Measurements from ENCODE around the gene WDR36.
A peak's percentile ranks its signal among the peaks of the same experiment; 100 is the strongest.

Gene WDR36

GRCh38 chr5:111092062-111092853 is at the start of gene WDR36:
Gene WDR36, plus strand, starts transcription at chr5:111092348. Its CDS starts 109 bp downstream, at chr5:111092457.
- FAIRE-seq = peak; percentile 72

GRCh38 chr5:111043712-111044506 is 48.2 kb upstream of the WDR36 start:
- FAIRE-seq = no peak

DNA sequence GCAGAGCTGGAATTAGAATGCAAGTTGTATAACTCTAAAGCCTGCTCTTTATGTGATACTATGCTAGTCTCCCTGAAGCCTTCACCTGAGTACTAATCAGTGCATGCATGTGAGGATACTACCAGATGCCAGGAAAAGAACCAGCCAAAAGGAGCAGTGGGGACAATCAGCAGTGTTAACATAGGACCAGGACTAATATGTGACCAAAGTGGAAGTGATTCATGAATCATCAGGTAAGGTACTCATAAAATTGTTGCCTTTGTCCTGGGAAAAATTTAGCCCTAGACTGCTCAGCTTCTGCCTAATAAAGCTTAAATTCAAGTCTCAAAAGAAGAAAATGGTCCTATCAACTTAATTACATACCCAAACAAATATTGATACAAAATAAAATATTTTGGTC is 34.1 kb upstream of the WDR36 start:
- no peak for FAIRE-seq

DNA sequence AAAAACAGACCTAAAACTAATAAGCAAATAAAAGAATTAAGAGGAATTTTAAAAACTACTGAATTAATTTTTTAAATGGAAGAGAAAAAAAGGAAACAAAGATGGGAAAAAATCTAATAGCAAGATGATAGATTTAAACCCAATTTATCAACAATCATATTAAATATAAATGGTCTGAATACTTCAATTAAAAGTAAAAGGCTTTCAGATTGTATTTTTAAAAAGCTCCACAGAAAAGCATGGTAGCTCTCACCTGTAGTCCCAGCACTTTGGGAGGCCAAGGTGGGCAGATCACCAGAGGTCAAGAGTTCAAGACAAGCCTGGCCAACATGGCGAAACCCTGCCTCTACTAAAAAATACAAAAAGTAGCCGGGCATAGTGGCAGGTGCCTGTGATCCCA is 32.0 kb upstream of the WDR36 start:
- no peak for FAIRE-seq

DNA sequence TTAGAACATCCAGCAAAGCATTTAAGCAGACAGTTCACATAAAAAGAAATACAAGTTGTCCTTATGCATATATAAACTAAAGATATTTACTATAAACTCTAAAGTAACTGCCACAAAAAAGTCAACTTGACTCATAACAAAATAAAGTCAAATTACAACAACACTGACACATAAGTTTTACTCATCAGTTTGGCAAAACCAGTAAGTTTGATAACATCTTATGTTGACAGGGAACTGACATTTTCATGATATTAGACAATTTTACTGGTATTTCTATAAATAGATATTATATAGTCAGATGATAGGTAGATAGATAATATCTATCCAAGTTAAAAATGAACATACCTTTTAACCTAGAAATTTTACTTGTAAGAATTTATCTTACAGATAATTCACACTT is 30.5 kb upstream of the WDR36 start:
- no peak for FAIRE-seq

DNA sequence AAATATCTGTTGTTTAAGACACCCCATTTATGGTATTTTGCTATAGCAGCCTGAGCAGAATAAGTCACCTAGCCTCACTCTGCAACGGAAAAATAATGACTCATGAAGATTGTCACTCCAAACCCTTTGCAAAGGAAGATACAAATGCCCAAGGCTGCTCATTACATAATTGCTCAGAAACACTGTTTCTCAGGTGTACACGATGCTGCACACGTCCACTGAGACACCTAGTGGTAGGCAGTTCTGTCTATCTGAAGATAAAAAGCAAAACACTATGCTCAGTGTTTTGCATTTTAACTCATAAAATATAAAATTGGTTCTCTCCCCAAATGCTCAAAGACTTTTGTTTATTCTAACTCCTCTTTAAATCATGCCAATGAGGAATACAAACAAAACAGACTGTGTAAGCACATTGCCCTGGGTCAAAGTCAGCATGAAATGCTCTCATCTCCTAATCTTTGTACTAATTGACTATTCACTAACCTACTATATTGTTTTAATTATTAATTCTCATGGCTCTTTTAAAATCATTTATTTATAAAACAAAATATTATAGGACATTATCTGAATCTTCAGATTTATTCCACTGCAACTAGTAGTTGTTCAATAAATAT is 28.3 kb upstream of the WDR36 start:
- FAIRE-seq = no peak

DNA sequence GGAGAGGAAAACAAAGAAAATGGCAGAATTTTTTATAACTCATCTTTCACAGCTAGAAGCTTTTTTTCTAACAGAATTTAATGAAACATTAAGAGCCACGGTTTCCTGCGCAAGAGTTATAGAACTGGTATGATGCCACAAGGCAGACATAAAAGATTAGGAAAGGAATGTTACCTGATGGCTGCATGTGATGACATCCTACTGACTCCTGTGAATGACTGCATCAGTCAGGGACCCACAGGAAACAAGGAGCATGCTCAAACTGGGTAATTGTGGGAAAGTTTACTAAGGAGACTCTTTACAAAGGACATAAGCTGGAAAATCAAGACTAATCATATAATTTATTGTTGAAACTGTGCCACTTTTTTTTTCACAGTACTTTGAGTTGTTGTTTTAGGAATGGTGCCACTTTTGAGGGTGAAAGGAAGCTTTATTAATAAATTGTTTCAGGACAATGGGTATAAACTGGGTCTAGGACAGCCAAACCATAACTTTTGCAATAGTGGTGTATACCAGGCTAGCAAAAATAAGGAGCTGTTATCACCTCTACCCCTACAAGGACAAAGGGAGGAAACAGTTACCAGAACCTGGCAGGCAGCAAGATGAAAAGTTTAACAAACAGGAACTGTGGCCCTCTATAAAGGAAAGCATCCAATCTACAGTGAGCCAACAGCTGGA is 25.7 kb upstream of the WDR36 start:
- no peak for FAIRE-seq

- no peak for FAIRE-seq
Measured at GRCh38 chr5:111068213-111068612, 23.9 kb upstream of the WDR36 start.

DNA sequence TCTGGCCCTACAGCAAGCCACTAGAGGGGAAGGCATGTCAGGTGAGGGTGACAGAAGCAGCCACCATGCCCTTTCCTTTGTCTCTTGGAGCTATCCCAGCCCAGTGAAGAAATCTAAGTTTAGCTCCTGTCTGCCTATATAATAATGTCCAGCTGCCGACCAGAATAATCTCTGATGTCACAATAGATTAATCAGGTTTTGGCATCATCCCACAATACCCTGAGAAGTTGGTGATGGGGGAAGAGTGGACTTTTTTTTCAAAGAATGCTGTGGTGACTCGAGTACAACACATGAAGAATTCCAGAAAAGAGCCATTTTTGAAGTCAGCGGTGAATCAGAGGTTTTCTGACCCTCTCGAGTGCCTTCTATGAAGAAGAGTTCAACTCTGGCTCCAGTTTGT is 22.3 kb upstream of the WDR36 start:
- FAIRE-seq = no peak

DNA sequence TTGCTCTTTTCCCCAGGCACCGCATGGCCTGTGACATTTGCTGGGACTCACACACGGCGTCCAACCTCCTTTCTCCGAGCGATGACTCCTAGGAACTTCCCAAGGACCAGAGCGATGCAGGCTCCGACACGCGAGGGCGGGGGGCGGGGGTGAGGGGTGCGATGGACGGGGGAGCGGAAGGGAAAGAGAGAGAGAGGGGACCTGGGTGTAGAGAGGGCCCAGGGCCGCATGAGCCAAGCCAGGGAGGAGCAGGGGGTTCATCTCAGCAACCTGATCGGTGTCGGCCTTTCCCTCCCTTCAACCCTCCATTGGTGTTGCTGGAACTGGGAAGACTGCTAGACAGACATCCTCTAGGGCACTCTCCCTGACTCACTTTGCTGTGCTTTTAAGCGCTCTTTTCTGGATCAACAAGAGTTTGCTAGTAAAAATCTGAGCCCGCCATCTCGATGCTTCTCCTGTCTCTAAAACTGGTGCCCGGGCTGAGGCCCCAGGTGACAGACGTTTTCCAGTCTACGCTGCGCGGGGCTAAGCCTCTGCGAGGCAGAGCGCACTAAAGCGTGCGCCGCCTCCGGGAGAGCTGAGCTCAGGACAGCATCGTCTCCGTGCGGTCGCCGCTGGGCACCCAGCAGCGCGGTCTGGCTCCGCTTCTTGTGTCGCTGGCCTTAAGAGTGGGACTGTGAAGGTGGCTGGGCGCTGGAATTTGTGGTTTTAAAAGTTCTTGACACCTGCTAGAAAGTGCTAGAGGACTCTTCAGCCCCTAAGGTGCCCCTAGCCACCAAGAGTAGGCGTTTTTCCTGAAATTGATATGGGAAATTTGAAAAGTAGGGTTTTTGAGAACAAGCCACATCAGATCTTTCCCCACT is 21.6 kb upstream of the WDR36 start:
- FAIRE-seq = no peak

DNA sequence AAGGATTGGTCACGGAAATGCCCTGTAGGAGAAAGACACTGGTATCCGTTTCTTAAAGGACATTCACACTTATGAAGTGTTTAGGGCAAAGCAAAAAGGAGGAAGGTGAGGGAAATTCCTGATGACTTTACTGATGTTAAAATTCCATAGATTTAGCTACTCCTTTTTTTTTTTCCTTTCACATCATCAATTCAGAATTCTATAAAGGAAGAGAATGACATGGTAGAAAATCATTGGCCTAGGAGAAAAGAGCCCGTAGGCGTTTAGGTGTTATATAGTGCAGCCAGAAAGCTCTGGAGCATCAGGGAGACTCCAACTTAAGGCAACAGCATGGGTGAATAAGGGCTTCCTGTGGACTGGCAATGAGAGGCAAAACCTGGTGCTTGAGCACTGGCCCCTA is 20.7 kb upstream of the WDR36 start, which contains the start of gene TSLP:
TSS of gene TSLP (plus strand) at position 301 of the 400 bp plus-strand sequence. CDS start 178 bp downstream, outside the sequence.
- FAIRE-seq = no peak

GRCh38 chr5:111072949-111073682 is 19.0 kb upstream of the WDR36 start:
- no peak for FAIRE-seq

DNA sequence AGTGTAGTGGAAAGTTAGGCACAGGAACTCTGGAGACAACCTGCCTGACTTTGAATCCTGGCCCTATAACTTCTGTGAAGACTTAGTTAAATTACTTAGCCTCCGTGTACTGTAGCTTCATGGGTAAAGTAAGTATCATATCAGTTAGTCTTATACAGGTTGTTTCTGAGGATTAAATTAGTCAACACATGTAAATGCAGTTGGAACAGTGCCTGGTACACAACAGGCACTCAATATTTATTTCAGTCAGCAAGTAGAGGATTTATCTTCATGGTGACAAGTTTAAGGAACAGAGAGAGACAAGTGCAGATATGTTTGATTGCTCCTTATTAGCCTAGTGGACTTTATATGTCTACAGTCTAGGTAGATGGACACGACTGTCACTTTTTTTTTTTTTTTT is 17.9 kb upstream of the WDR36 start:
- FAIRE-seq = no peak

GRCh38 chr5:111075520-111075919 is 16.6 kb upstream of the WDR36 start:
- no peak for FAIRE-seq

DNA sequence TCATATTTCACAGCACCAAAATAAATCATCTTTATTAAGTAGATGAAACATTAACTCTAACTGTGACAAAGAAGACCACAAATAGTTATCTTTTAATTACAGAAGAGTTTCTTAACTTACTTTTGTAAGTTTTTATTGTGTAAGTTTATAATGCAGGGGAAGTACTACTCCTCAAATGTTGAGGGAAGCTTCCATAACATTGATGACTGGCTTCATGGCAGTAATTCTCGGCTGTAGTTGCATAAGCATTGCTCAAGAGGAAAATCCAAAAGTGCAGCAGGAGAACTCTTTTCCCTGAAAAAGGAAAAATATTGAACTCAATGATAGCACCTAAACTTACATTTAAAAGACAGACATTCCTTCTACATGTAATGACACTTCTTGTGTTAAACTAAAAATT is 16.1 kb upstream of the WDR36 start:
- FAIRE-seq = no peak

GRCh38 chr5:111077678-111078077 is 14.5 kb upstream of the WDR36 start:
- no peak for FAIRE-seq

DNA sequence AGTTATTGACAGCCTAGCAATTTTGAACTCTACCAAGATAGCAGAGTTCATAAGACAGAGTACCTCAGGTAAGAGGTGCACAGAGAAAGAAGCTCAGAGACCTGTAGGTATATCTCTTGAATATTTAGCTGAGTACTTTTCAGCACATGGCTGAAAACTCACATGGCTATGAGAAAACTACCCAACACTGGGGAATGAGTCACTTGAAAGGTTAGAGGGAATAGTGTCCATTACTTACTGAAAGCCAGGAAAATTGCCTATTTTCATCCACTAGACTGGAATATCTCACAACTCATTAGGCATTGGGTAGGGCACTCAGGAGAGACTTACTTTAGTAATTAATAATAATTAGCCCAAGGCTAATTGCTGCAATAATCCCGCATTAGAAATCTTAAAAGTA is 12.3 kb upstream of the WDR36 start:
- no peak for FAIRE-seq

GRCh38 chr5:111083323-111083722 is 8.8 kb upstream of the WDR36 start:
- no peak for FAIRE-seq

DNA sequence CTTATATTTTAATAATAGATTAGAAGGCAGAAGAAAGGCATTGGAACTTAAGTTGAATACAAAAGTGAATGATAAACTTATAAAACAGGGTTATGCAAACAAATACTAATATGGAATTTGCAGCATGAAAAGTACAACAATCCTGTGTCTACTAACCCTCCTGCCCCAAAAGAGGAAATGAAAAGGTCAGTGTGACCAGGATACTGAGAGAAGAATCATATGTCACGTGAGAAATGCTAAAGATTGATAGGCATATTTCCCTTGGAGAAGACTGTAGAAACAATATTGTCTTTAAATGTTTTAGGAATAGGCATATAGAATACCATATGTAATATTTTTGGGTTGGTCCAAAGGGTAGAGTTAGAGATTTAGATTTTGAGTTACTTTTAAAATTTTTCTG is 3.8 kb downstream of the WDR36 start:
- no peak for FAIRE-seq

DNA sequence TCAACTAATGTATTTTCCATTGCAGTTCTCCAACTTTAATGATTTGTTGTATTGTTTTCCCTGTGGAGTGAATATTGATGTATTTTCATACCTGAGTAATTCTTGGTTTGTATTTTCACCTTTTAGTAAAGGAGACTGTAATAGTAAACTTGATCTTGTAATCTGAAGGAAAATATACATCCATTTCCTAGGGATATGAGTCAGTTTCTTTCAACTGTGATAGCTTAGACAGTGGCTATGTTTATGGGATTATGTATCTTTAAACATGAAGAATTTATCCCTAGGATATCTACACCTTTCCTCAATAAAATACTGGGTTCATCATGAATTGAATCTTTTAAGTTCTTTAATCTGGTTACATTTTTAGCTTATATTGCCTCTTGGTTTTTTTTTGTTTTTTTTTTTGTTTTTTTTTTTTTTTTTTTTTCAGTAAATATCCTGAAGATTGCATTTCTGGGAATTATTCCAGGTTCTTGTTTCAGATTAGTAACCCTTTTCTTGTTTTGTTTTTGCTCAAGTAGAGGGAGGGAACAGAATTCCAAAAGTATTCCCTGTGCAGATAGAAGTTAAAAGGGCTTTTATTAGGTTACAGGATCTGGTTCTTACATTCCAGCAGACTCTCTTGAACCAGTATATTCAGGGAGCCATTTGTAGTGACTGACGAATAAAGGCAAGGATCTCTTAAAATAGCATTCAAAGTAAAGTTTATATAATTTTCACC is 7.1 kb downstream of the WDR36 start:
- peak; percentile 56 for FAIRE-seq

Data from islet of Langerhans (tissue), 1 donor.